ENCODE data around the gene POLD2.

POLD2 gene

DNA sequence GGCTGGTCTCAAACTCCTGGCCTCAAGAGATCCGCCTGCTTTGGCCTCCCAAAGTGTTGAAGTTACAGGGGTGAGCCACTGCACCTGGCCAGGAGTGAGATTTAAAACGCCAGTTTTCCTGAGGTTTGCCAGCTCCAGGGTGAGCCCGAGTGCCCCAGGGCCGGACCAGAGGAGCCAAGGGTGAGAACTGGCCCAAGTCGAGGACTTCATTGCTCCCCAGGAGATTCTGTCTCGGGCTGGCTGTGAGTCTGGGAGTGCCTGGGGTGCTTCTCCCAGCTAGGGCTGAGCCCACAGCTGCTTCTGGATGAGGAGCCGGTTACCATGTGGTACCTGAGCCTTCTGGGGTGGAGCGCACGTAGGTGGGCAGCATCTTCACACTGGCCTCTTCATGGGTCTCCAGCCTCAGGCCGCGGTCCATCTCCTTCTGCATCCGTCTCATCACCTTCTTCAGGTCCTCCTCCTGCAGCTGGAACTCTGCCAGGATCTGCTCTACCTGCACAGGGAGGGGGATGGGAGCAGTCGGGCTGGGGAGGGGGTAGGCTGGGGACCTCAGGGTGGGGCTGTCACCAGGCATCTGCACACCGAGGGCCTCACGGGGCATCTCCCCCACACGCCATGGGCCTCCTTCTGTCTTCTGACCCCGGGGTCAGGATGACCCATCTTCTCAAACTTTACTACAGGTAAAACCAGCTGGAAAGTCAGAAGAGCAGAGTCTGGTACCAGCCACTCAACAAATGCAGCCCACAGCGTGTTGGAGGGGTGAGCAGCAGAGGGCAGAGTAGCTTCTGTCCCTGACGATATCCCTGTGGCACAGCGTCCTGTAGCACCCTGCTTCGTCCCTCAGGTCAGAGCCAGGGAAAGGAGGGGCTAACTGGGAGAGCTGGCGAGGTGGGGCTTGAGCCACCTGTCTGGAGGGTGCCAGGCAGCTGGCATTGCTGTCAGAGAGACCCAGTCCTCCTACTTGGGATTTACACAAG is 29.9 kb upstream of the POLD2 start:
- DNase-seq = no peak

DNA sequence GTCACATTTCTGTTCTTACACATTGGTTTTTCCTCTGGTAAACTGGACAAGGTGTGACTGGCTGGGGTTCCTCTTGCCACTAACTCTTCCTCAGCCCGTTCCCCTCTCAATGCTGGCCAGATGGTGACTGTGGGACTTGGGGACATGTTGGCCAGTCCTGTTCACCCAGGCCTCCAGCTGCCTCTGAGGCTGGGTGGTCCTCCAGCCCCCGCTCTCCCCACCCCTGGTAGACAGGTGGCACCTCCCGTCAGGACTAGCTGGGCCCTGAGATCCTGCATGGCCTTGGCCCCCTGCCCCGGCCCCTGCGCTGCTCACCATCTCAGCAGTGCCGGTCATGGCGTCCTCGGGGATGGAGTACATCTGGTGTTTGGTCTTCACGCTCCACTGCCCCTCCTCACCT is 28.6 kb upstream of the POLD2 start:
- DNase-seq = no peak

DNA sequence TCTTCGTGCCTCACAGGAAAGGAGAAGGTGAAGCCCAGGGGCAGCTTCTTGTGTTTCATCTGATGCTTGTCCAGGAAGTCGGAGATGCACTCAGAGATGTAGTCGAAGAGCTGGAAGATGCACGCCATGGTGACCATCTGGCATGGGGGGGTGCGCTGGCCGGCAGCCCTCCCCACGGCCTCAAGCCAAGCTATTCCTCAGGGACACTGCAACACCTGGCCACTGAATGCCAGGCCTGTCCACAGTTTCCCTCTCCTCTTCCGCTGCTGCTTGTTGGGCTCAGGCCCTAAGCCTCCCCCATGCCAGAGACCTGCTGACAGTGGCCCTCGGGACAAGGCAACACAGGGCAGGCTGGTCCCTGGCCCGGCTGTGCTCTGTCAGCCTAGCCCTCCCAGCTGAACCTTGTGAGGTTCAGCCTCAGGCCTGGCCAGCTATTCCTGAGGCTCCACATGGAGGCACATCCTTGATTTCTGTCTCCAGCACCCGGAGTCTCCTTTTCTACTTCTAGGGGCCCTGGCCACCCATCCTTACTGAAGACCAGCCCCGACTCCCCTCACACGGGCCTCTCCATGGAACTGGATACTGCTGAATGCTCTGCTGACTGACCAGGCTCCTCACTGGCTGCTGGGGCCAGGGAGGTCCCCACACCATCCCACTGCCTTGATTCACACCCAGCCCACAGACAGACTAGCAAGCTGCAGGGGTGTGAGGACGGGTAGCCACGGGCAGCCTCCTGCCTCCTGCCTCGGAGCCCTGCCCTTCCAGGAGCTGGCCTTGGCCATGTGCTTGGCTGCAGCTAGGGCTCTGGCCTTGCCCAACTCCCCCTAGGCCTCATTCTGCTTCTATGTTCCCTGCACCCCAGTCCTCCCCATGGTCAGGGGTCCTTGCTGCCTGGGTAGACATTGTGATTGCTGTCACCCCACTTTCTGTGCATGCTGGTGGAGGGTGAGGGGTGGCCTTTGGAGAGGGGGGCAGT is 27.9 kb upstream of the POLD2 start:
- no peak for DNase-seq

DNA sequence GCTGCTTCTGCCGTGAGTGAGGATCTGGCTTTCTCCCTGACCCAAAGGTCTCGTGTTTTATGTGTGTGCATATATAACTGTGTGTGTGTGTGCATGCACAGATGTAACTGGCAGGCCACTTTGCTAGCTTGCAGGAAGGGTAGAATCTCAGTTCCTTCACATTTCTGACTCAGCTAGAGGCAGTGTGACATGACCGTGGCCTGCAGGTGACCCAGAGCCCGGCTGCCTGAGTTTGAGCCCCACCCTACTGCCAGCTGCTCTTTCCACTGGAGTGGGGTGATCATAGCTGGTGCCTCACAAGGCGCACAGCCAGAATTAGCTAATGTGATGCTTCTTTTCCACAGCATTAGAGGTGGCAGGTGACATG is 27.1 kb upstream of the POLD2 start:
- DNase-seq = no peak

DNA sequence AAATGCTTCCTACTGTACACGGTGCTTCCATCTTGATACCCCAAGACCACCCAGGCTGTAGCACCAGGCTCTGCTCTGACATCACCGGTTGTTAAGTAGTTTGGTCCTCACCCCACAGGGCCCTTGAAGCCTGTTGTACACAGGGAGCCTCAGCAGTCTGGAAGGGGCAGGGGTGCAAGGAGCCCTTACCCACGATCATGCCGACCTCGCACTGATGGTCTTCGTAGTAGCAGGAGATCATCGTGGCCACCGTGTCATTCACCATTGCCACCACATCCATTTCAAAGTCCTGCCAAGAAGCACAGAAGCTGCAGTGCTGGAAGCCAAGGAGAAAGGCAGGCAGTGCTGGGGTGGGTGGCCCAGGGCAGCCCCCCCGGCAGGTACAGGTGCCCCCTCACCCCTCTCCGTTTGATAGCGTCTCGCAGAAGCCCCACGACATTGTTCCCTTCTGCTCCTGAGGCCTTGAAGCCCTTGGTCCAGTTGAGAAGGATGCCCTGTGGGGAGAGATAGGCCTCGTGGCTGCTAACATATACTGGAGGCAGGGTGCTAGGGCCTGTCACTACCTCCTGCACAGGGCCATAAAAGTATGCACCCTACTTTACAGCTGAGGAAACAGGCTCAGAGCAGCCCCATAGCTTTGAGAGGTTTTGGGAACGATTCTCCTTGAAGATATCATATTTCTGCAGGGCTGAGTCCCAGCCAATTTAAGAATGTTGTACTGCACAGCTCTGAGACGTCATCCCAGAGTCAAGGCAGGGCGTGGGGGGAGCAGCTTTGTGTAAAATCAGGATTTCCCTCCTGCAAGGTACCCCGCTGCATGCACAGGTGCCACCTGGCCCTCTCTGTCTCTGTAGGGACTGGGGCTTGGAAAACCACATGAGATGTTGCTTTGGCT is 26.5 kb upstream of the POLD2 start:
- no peak for DNase-seq

DNA sequence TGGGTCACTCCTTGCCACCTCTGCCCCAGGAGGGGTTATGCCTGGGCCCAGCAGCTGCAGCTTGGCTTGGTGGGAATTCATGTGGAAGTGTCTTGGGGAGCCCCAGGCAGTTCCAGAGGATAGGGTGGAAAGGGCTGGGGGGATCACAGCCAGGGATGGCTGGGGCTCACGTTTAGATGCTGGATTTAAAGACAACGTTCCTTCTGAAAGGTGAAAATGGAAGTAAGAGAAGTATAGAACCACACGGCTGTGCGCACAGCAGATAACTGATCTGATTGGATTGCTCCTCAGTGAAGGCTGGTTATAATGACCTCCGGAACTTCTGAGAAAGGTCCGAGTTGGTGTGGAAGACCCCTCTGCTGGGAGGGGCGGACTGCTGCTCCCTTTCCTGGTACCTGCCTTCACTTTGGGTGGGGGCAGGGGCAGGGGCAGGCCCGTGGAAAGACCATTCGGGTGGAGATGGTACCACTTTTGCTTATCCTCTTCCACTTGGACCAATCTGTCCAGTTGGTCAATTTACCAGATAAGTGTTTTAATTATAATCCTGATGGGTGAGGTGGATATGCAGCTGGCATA is 25.7 kb upstream of the POLD2 start:
- DNase-seq = no peak

DNA sequence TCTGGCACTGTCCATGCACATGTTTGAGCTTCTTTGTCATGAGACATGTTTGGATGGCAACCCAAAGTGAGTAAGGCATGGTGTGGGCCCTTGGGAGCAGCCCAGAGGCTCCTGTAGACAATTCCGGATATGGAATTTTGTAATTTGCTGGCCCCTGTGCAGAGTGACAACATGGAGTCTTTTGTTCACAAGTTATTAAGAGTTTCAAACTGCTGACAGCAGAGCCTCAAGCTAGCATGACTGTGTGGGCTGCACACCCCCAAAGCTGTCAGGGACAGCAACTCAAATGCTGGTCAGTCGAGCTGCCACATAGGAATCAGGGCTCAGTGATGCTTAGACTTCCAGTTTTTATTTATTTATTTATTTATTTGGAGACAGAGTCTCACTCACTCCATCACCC is 24.8 kb upstream of the POLD2 start:
- DNase-seq = no peak

DNA sequence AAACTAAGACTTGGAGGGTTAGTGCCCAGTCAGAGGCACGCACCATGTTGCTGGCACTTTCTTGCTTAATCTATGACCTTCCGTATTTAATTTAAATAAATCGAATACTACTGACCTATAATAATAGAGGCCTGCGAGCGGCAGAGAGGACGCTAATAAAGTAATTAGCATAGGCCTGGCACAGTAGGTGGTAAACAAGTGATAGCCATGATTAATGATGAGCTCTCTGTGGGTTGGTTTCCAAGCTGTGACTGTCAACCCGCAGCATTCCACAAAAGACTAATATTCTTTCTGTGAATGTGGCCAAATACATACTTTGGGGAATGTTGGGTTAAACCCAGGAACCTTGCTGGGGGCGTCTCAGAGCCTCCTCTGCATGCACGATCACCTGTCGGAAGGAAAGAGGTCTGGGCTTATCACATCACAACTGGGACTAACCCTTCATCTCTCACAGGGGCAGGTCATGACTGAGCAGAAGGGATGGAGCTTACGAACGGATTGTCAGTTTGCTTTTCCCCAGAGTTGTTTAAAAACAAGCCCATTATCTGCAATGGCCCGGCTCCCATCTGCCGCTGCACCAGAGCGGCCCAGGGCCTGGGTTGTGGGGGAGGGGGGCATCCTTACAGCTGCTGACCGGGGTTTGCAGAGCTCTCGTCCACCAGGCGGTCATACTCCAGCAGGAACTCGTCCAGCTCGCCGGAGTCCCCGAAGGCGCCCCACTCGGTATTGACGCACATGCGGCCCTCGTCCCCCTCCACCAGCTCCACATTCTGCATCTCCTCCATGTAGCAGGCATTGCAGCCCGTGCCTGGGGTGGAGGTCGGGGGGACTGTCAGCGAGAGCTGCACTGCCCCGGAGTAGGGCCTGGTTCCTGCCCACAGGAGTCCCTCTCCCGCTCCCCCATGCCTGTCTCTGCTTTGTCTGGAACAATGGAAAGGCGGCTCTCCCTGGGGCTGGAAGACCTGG is 24.0 kb upstream of the POLD2 start:
- no peak for DNase-seq

DNA sequence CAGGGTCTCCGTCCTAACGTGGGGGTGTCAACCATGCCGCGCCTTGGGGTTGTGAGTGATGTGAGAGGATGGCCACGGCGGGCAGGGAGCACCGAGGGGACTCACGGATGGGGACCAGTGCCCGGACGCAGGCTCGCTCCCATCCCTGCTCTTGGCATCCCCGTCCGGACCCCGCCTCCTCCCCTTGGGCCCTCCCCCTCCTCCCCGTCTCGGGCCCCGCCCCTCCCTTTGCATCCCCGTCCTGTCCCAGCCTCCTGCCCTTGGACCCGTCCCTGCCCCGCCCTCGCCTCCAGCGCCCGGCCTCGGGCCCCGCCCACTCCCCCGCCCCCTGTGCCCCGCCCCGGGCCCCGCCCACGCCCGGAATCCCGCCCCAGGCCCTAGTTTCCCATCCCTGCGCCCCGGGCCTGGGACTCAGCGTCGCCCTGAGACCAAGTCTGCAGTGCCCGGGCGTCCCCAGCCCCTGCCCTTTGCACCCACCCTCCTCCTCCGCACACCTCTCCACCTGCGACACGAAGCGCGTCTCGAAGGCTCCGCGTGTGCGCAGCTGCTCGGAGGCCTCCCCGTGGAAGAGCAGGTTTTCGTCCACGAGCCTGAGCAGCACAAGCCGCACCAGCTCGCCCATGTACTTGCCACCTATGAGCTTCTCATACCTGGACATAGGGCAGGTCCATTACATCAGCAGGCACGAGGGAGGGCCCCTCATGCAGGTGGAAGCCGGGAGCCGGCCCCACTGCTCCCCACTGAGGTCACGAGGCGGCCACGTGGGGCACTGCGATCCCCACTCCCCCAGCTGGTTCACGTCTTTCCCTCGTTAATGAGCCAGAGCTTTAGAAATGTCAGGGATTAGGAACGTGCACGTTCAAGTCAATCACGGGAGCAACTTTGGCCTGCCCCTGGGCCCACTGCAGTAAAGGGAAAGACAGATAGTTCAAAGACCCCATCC is 22.9 kb upstream of the POLD2 start:
- DNase-seq = no peak

DNA sequence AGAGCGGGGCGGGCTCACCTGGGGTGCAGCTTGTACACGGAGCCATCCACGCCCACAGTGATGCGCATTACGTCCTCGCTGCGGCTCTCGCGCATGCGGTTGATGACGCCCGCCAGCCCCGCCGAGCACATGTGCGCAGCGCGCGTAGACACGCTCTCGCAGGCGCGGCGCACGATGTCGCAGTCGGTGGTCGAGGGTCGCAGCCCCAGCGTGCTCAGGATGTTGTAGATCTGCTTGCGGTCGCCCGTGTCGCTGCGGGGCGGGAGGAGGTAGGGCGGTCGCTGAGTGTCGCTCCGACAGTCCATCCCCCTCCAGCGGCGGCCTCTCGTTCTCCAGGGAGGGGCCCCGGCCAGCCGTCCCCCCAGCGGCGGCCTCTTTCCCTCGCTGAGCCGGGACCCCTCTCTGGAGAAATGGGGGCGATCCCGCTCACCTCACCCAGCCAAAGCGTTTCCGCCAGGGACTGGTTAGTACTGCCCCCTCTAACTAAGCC is 22.2 kb upstream of the POLD2 start:
- no peak for DNase-seq

DNA sequence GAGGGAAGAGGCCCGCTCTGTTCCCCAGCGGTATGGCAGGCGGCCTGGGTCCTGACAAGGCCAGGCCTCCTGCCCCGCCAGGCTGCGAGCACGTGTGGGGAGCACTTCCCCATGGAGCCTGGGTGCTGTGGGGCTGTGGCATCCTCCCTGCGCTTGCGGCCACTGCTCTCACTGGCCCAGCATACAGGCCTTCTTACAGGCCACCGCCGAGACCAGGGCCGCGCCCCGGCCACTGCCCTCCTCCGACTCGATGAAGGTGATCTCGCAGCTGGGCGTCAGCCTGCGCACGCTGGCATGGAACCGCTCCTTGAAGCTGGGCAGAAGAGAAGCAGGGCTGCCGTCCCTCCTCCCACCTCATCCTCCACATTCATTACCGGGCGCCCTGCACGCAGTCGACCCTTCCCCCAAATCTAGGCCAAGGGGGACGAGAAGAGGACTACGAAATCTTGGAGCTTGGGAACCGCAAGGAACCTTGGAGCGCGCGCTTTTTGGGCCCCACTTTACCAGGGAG is 21.7 kb upstream of the POLD2 start:
- DNase-seq = no peak

DNA sequence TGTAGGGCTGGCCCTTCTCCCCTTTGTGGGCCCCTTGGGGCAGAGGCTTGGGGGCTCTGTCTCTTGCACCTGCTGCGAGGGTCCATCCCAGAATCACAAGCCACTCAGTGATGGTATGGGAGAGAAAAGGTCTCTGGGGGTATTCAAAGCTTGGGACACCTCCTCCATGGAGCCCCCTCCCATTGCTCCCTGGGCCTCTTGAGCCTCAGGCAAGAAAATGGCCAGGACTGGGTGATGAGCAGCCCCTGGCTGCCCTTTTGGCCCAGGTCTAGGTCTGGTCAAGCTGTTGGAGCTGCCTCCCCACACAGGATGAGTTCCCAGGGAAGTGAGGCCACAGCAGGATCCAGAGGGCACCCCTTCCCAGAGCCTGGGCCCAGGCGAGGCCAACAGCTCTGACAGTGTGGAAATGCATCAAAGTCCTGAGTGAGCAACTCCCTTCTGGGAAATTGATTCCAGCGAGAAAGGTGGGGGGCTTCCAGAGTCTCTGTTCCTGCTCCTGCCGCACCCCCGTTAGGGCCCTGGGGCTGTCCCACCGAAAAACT is 21.1 kb upstream of the POLD2 start:
- no peak for DNase-seq

DNA sequence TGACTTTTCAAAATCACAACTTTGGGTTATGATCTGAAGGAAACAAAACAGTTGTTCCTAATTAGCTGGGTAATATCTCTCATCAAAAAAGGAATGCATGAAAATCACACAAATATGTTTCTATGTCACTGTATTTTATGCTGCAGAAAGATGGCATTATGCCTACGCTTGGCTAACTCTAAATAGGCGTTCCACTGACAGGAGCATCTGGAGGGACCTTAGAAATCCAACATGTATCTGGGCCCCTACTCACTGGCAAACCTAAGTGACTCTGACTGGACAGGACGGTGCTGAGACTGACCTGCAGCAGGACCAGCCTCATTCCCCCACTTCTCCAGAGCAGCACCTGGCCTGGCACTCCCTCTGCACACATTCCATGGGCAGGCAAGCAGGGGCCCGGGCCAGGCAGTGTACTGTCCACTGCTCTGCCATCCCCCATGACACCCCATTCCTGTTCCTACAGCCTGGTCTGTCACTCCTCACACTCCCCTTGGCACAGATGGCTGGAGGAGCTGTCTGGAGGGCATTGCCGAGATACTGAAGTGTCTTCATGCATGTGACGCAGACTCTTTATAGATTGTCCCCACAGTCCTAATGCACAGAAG is 20.4 kb upstream of the POLD2 start:
- DNase-seq = no peak

DNA sequence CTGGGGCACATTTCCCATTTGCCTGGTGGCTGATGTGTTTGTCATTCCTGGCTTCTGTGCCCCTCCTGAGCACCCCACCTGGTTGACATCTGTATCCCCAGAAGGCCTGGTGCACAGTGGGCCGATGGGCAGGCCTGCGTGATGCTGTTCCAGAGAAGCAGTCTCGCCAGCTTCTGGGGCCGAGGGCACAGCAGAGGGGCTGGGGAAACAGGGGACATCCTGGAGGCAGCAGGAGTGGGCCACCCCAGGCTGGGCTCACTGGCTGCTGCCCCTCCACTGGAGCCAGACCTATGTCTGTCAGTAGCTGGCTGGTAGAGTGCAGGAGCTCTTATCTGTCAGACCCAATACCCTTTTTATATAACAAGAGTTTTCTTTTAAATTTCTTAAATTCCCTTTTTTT is 18.7 kb upstream of the POLD2 start:
- DNase-seq = no peak

DNA sequence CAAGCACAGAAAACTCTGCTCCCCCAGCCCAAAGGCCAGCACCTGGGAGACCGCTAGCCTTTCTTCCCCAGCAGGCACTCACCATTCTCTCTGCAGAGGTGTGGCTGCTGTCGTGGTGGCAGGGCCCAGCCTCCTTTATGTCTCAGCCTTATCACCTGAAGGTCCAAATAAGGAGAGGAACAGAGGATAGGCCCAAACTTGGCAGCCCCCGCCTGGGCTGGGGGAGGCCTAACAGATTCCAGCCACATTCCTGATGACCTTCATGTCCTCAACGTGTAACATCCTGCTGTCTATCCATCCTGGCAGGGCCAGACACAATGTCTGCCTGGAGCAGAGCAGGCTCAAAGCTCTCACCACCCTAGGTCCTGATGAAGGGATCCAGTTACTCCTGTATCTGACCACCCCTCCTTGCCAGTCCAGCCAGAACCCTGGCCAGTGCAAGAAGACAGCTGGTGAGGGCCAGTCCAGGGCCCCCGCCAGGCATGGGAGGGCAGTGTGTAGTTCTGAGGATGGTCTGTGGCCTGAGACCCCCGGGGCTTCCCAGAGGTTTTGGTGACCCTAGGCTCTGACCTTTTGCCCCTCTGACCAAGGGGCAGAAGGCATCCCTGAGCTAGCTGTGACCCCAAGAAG is 18.0 kb upstream of the POLD2 start, which contains the start of gene MYL7:
TSS of gene MYL7 (minus strand) at position 112 of the 630 bp plus-strand sequence. CDS start at position 85, 27 bp downstream.
- no peak for DNase-seq

DNA sequence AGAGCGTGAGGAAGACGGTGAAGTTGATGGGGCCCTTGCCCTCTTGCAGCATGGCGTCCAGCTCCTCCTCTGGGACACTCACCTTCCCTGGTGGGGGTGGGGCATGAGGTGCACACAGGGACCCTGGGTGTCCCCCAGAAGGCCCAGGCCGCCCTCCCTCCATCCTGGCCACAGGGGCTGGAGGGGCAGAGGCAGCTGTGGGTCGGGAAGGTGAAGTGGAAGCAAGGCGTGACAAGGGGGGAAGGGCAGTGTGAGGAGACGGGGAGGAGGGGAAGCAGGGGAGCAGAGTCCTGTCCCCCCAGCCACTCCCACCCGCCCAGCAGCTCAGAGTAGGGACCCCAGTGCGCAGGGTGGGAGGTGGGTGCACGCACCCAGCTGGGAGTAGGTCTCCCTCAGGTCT is 17.0 kb upstream of the POLD2 start:
- no peak for DNase-seq

DNA sequence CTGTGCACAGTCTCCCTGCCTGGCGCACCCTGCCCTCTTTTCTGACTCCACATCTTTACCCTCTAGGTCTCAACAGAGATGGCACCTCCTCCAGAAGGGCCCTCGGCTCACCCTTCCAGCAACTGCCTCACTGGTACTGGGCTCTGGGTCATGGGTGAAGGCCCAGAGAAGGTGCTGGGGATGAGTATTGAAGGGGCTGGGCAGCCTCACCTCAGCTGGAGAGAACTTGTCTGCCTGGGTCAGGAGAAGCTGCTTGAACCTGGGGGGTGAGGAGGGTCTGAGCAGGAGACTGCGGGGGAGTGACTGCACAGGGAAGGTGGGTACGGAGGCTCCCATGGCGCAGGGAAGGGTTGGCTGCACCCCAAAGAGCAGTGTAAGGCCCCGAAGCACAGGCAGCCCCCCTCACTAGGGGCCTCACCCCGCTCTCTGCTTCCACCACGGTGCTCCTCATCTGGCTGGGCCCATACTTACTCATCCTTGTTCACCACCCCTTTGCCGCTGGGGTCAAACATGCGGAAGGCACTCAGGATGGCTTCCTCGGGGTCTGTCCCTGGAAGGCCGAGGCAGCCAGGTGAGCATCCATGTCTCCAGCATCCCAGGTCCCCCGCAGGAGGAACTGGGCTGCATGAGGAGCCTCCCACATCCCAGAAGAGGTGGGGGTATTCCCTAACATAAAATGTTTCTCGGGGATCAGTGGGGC is 16.1 kb upstream of the POLD2 start:
- no peak for DNase-seq
